Pancreas (tissue), 10 donors: ENCODE data around the gene MFSD12. TPM values are rescaled to one million over a fixed set of nuclear protein-coding genes. Genes with fewer than 3 reads are reported as not detected.

ENCODE experiments used
- ATAC-seq, 4 donors: fragments of 200-7000 bp; cut with Tn5 transposase; one replicate each; pipeline versions ENCODE4 v1.8.0 to v1.9.1; 2020; ENCODE audit warnings: mild to moderate bottlenecking in 4 of 4, moderate library complexity in 4 of 4
- DNase-seq, 6 donors: peaks; one replicate each; pipeline ENCODE4 v3.0.0-alpha.2; 2020
- FAIRE-seq: peaks from 2 replicates; lab custom pipeline; 2012; peaks lifted over from hg19 to GRCh38; lab: Jason Lieb, UNC
- H3K27ac ChIP-seq, 4 donors: fragments of 200-600 bp; sonication (generic); 1 replicate in 3 of 4; 2 replicates in 1 of 4; pipeline versions ENCODE4 v1.5.0 to v1.8.0; 2020
- H3K27me3 ChIP-seq, 4 donors: fragments of 200-600 bp; one replicate each; pipeline ENCODE4 v1.8.0; 2021
- H3K36me3 ChIP-seq, 3 donors: fragments of 200-600 bp; sonication (generic) in 1 of 3; one replicate each; pipeline versions ENCODE4 v1.5.0 to v1.8.0; 2020 to 2021
- H3K4me1 ChIP-seq, 3 donors: fragments of 200-600 bp; one replicate each; pipeline ENCODE4 v1.8.0; 2021
- H3K4me3 ChIP-seq, 4 donors: fragments of 200-600 bp; sonication (generic) in 2 of 4; one replicate each; pipeline versions ENCODE4 v1.5.0 to v1.8.0; 2020 to 2021
- H3K9me3 ChIP-seq, 4 donors: fragments of 200-600 bp; one replicate each; pipeline ENCODE4 v1.8.0; 2021
- CTCF ChIP-seq, 4 donors: fragments of 200-600 bp; sonication (generic) in 3 of 4; IDR thresholded peaks; one replicate each; pipeline versions ENCODE4 v1.5.0 to v1.8.0; 2021; ENCODE audit warnings: antibody characterized with exemption in 4 of 4
- WGBS, 2 donors: extraction: QIAGEN DNeasy Blood & Tissue Kit; methylation state at CpG; one replicate each; pipeline ENCODE4 v1.1.7; 2013; 5-methylcytosine and 5-hydroxymethylcytosine counted together
- intact Hi-C, 3 donors: fragments of 100-400 bp; cut with DNase I; formaldehyde crosslinking; loops; one replicate each; pipeline versions ENCODE4 v1.11.1 to v1.14.2; 2022
- polyA plus RNA-seq, 2 donors: library from polyadenylated mRNA; stranded (reverse); fragments of 200-250 nt; gene quantifications; one replicate each; pipeline ENCODE4 v1.2.3, GENCODE V29; 2013
- total RNA-seq, 6 donors: library from RNA; stranded (reverse); fragmentation: NEBNext Ultra II Directional in 4 of 6; extraction: Animal tissue kit (Norgen Biotek cat#: 25700) in 4 of 6; gene quantifications; one replicate each; pipeline versions ENCODE4 v1.2.1 to v1.2.4, GENCODE V29; 2021 to 2023
- donor health status: healthy with polysubstance abuse.
- donor health status: DM: no; HTN: no; CAD: no; lungs with moderate emphysema.
- donor health status: DM: no; HTN: no; CAD: no.
- donor health status: control.
- donor health status: control.
- donor health status: Bipolar disorder and iron deficiency.
- donor health status: DM: yes; HTN: yes; CAD: no.
- donor health status: DM: no; HTN: no; CAD: no.
- donor health status: DM: no; HTN: no; CAD: no.
- donor health status: DM: yes; HTN: yes; CAD: no.

MFSD12 gene
- total and polyA plus RNA-seq, 8 donors, result 24.8 to 53.8 (median 39.2) TPM

GRCh38 chr19:3528539-3529211 lies 28.7 kb downstream of the MFSD12 start:
- no peak overlapping the region for H3K27ac ChIP-seq
- H3K4me1 ChIP-seq, result no peaks in the 10 kb centered on the region
- FAIRE-seq (no peak), DNase-seq (no peak), ATAC-seq (no peak)
- H3K27me3 ChIP-seq, result no peaks in the 10 kb centered on the region
- H3K4me3 ChIP-seq, result no peak overlapping the region
- 93 to 97% methylated on average over 20 of the region's 20 CpGs for WGBS, 2 donors
- intact Hi-C loops, result no loop called here
- H3K9me3 ChIP-seq, result no peaks in the 10 kb centered on the region
- TF ChIP-seq CTCF (IDR thresholded peaks at IDR 0.05), result no peak
- H3K36me3 ChIP-seq, result peaks cover 3 to 50% (median 21%) of the 10 kb centered on the region in 3 donors

DNA sequence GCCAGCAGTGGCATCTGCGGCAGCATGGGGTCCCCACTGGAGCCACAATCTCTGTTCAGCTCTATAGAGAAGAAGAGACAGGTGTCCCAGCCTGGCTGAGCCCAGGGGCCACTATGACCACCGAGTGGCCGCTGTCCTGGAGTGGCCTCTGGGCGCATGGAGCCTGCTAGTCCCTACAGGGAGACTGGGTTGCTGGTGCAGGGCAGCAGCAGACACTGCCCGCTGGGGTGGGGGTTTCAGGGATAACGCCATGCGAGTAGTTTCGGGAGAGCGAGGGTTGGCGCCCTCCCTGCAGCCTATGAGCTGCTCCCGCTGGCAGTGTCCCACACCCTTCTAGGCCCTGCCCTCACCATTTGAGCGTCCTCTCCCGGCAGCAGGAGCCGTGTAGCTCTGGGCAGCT lies 29.3 kb downstream of the MFSD12 start:
- WGBS, 2 donors, result 95 to 97% methylated on average over 14 of the region's 14 CpGs
- no peak for FAIRE-seq
- intact Hi-C loops, result no loop called here
- peak in 1 of 6 donors; percentile 70 for DNase-seq
- H3K4me3 ChIP-seq, result no peak overlapping the region
- no peak overlapping the region for H3K27ac ChIP-seq
- H3K9me3 ChIP-seq, result no peaks in the 10 kb centered on the region
- no peaks in the 10 kb centered on the region for H3K4me1 ChIP-seq
- no peaks in the 10 kb centered on the region for H3K27me3 ChIP-seq
- no peak for ATAC-seq
- TF ChIP-seq CTCF (IDR thresholded peaks at IDR 0.05), result no peak
- H3K36me3 ChIP-seq, result peaks cover 3 to 49% (median 21%) of the 10 kb centered on the region in 3 donors

DNA sequence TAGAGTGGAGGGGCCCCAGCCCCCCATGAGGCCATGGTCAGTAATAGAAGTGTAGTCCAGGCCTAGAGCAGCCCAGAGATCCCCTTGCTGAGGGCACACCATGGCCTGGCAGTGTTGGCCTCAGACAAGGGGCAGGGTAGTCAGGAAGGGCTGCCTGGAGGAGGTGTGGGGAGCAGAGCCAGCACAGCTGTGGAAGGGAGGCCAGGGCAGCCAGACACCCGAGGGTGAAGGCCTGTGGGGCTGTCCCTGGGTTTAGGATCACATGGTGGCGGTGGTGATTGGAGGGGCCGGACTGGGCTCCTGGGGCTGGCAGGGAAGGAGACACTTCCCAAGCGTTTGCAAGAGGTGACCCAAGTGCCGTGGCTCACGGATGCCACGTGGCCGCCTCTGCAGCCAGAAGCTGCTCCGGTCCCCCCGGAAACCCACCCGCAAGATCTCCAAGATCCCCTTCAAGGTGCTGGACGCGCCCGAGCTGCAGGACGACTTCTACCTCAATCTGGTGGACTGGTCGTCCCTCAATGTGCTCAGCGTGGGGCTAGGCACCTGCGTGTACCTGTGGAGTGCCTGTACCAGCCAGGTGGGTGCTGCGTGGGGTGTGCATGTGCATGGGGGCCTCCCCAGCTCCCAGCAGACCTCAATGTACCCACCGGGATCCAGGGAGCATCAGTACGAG lies 30.0 kb downstream of the MFSD12 start:
- ATAC-seq (no peak), DNase-seq (peak in 1 of 6 donors; percentile 55), FAIRE-seq (no peak)
- no peaks in the 10 kb centered on the region for H3K4me1 ChIP-seq
- H3K9me3 ChIP-seq, result no peaks in the 10 kb centered on the region
- 95 to 96% methylated on average over 19 to 21 of the region's 21 CpGs for WGBS, 2 donors
- no peaks in the 10 kb centered on the region for H3K27me3 ChIP-seq
- peaks cover 3 to 43% (median 21%) of the 10 kb centered on the region in 3 donors for H3K36me3 ChIP-seq
- intact Hi-C loops, result no loop called here
- no peak overlapping the region for H3K4me3 ChIP-seq
- no peak overlapping the region for H3K27ac ChIP-seq
- no peak for TF ChIP-seq CTCF (IDR thresholded peaks at IDR 0.05)

- no peak for ATAC-seq
- peaks cover 3 to 36% (median 15%) of the 10 kb centered on the region in 3 donors for H3K36me3 ChIP-seq
- FAIRE-seq, result no peak
- no peak overlapping the region for H3K4me3 ChIP-seq
- H3K27me3 ChIP-seq, result no peaks in the 10 kb centered on the region
- H3K4me1 ChIP-seq, result no peaks in the 10 kb centered on the region
- 90 to 93% methylated on average over 27 to 28 of the region's 28 CpGs for WGBS, 2 donors
- peak in 2 of 6 donors; percentile 38 to 72 for DNase-seq
- H3K27ac ChIP-seq, result no peak overlapping the region
- no peak for TF ChIP-seq CTCF (IDR thresholded peaks at IDR 0.05)
- H3K9me3 ChIP-seq, result no peaks in the 10 kb centered on the region
- intact Hi-C loops, result no loop called here
These were observed 30.7 kb downstream of the MFSD12 start for GRCh38 chr19:3526507-3527237.
